ENCODE results near the gene STK40.

GRCh38 chr1:36382669-36383068 is 3.1 kb downstream of the STK40 start:
- TF ChIP-seq CTCF (IDR thresholded peaks at IDR 0.05; ENCODE audit: low read depth, low read length) (no peak), EZH2phosphoT487 (IDR thresholded peaks at IDR 0.05; ENCODE audit: low read depth) (no peak)
